Endodermal cell (in vitro differentiated cells): ENCODE data around the gene RLN2. TPM values are rescaled to one million over a fixed set of nuclear protein-coding genes. Genes with fewer than 3 reads are reported as not detected.
"Not testable (repeated sequence)": the region's sequence is repeated elsewhere in the genome, so short reads cannot be mapped to it uniquely, and the experiment has no call there.

ENCODE experiments used
- DNase-seq: peaks from one replicate; pipeline ENCODE4 v3.0.0-alpha.2; 2017
- H3K27ac ChIP-seq: 2 replicates; pipeline ENCODE4 v1.5.1; 2013; ENCODE audit warnings: mild to moderate bottlenecking, low read depth, low read length, moderate library complexity
- H3K27me3 ChIP-seq: 2 replicates; pipeline ENCODE4 v1.6.1; 2013; ENCODE audit warnings: mild to moderate bottlenecking, low read length, moderate library complexity; ENCODE audit not compliant: insufficient read depth, control insufficient read depth, poor library complexity, severe bottlenecking
- H3K36me3 ChIP-seq: 2 replicates; pipeline ENCODE4 v1.7.0; 2013; ENCODE audit warnings: mild to moderate bottlenecking, low read length, moderate library complexity; ENCODE audit not compliant: control insufficient read depth, insufficient read depth
- H3K4me1 ChIP-seq: one replicate; pipeline ENCODE4 v1.7.0; 2013; ENCODE audit warnings: low read length; ENCODE audit not compliant: control insufficient read depth, insufficient read depth
- H3K4me3 ChIP-seq: 2 replicates; pipeline ENCODE4 v1.5.1; 2013; ENCODE audit warnings: mild to moderate bottlenecking, low read length, moderate library complexity
- H3K9ac ChIP-seq: 2 replicates; pipeline ENCODE4 v1.6.1; 2013; ENCODE audit warnings: mild to moderate bottlenecking, low read length, moderate library complexity; ENCODE audit not compliant: poor library complexity, severe bottlenecking; ENCODE audit errors: extremely low read depth
- H3K9me3 ChIP-seq: 2 replicates; pipeline ENCODE4 v1.6.1; 2013; ENCODE audit warnings: mild to moderate bottlenecking, low read length, moderate library complexity; ENCODE audit not compliant: control insufficient read depth
- H3K27ac Mint-ChIP-seq: 2 replicates; pipeline ENCODE4 v1.8.0; 2020; ENCODE audit warnings: mixed read lengths
- H3K27me3 Mint-ChIP-seq: 2 replicates; pipeline ENCODE4 v1.8.0; 2021; ENCODE audit warnings: mild to moderate bottlenecking, mixed read lengths; ENCODE audit not compliant: insufficient read depth
- H3K36me3 Mint-ChIP-seq: 2 replicates; pipeline ENCODE4 v1.8.0; 2020; ENCODE audit warnings: low read depth, mixed read lengths
- H3K4me1 Mint-ChIP-seq: 2 replicates; pipeline ENCODE4 v1.8.0; 2020; ENCODE audit warnings: mixed read lengths
- H3K4me3 Mint-ChIP-seq: 2 replicates; pipeline ENCODE4 v1.8.0; 2020; ENCODE audit warnings: mild to moderate bottlenecking, moderate library complexity, mixed read lengths
- H3K9me3 Mint-ChIP-seq: 2 replicates; pipeline ENCODE4 v1.8.0; 2020; ENCODE audit warnings: mild to moderate bottlenecking, mixed read lengths
- WGBS, 2 experiments: methylation state at CpG; one replicate each; pipeline versions ENCODE4 v1.1.5 to v1.1.7; 2013; ENCODE audit warnings: missing lambda C conversion rate in 2 of 2, mixed read lengths in 1 of 2; ENCODE audit not compliant: insufficient coverage in 1 of 2, insufficient read length in 1 of 2; 5-methylcytosine and 5-hydroxymethylcytosine counted together
- long read RNA-seq, 4 experiments: library from polyadenylated mRNA in 2 of 4; library from RNA in 1 of 4; library from capped mRNA in 1 of 4; stranded (forward) in 3 of 4; unstranded in 1 of 4; transcript quantifications; one replicate each; pipeline ENCODE4 v2.0.0, GENCODE V29; 2020 to 2021; ENCODE audit warnings: inconsistent platforms in 1 of 4
- polyA plus RNA-seq, 2 experiments: library from polyadenylated mRNA; stranded (reverse); fragments of 50-300 nt; gene quantifications; one replicate each; pipeline ENCODE4 v1.2.3, GENCODE V29; 2013
- total RNA-seq, 2 donors: library from RNA; stranded (reverse); fragmentation: NEBNext Ultra II Directional in 1 of 2; extraction: Animal tissue kit (Norgen Biotek cat#: 25700) in 1 of 2; gene quantifications; 2 replicates in 1 of 2; 3 replicates in 1 of 2; pipeline ENCODE4 v1.2.1, GENCODE V29; 2021
- TF ChIP-seq, protein P1 (sequence below): fragments of 200-600 bp; sonication (generic); conservative IDR thresholded peaks from 2 replicates; pipeline ENCODE4 v1.5.0; 2021; ENCODE audit warnings: antibody characterized with exemption, mild to moderate bottlenecking

The RLN2 gene
- total RNA-seq, result 1 to 10 TPM; 2.3 to 7.9 TPM
- 1.7 TPM for polyA plus RNA-seq (2013, experiment 1 of 2)
- 2.6 TPM for polyA plus RNA-seq (2013, experiment 2 of 2)
- long read RNA-seq, experiment 1, partial matches to known transcripts, result 4 of 4 reads
- long read RNA-seq, experiment 1, other reads (novel, unspliced or antisense), result 0 of 4 reads
- long read RNA-seq, experiment 2, partial matches to known transcripts, result 4 of 5 reads
- long read RNA-seq, experiment 2, other reads (novel, unspliced or antisense), result 1 of 5 reads
- long read RNA-seq, experiment 3, partial matches to known transcripts, result 1 of 1 reads
- long read RNA-seq, experiment 3, other reads (novel, unspliced or antisense), result 0 of 1 reads
- long read RNA-seq, experiment 4, partial matches to known transcripts, result 0 of 2 reads
- long read RNA-seq, experiment 4, other reads (novel, unspliced or antisense), result 2 of 2 reads

DNA sequence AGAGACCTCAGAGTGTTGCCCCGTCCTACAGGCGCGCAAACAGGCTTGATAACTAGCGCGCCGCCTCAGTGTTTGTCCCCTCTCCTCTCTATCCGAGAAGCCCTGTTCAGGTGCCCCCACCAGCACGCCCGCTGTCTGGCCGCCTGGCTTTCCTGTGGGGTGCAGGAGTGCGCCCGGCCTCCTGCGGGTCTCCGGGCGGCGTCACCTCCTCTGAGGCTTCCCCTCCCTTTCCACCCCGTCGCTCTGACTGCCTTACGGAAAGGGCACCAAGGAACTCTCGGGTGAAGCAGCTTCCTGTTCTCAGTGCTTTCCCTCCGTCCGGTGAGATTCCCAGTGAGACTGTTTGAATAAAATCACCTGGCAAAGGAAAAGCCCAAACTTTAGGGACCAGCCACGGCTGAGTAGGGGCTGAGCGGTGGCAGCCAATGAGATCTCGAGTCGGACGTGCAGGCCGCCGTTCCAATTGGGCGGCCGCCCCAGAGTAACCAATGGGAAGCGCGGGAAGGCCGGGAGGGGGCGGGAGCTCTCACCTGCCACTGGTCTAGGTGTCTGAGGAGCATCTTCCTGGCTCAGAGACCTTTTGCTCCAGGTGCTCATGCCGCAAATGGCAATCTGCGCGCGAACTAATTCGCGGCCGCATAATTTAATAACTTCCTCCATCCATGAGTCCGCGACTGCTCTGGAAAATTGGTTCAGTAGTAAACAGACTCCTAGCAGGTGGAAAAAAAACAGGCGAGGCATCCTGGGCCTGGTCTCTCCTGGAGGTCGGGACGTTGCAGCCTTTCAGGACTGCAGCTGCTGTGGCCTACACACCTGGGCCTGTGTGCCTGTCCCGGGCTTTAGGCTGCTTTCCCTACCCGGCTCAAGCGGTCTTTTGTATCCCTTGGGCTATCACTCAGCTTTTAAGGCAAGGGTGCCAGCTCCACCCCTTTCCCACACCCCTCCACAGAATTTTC lies at the start of gene RLN2:
TSS of gene RLN2 (minus strand) at position 877 of the 956 bp plus-strand sequence. CDS start at position 741, 136 bp downstream.
- not testable (repeated sequence) for H3K4me3 Mint-ChIP-seq, H3K9ac ChIP-seq

DNA sequence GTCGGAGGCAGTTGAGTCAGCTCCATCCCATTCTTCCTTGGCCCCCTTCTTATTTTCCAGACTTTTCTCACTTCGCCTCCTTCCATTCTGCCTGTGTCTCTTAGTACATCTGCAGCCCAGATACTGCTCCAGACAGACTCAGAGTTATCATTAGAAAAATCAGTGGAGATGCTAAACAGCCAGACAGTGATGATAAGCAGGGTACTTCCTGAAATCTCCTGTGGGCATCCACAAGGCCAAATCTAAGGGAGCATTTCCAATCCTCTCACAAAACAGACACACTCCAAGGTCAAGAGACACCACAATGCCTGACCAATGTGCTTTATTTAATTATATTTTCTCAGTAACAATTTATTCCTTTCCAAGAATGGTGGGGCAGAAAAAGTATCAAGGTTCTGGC lies 49.7 kb upstream of the RLN2 start:
- H3K9me3 Mint-ChIP-seq, result no peaks in the 10 kb centered on the region
- no peak overlapping the region for H3K27ac Mint-ChIP-seq
- H3K27me3 Mint-ChIP-seq, result no peaks in the 10 kb centered on the region
- no peak for DNase-seq
- 90 to 100% methylated on average over 2 of the region's 2 CpGs for WGBS, 2 experiments
- Histone ChIP-seq H3K4me1 (peaks cover 4% of the 10 kb centered on the region), H3K36me3 (no peaks in the 10 kb centered on the region), H3K27ac (no peak overlapping the region), H3K9me3 (no peaks in the 10 kb centered on the region), H3K9ac (no peak overlapping the region), H3K27me3 (no peaks in the 10 kb centered on the region), H3K4me3 (no peak overlapping the region)
- peaks cover 4% of the 10 kb centered on the region for H3K4me1 Mint-ChIP-seq
- no peak overlapping the region for H3K4me3 Mint-ChIP-seq
- TF ChIP-seq, protein P1, sequence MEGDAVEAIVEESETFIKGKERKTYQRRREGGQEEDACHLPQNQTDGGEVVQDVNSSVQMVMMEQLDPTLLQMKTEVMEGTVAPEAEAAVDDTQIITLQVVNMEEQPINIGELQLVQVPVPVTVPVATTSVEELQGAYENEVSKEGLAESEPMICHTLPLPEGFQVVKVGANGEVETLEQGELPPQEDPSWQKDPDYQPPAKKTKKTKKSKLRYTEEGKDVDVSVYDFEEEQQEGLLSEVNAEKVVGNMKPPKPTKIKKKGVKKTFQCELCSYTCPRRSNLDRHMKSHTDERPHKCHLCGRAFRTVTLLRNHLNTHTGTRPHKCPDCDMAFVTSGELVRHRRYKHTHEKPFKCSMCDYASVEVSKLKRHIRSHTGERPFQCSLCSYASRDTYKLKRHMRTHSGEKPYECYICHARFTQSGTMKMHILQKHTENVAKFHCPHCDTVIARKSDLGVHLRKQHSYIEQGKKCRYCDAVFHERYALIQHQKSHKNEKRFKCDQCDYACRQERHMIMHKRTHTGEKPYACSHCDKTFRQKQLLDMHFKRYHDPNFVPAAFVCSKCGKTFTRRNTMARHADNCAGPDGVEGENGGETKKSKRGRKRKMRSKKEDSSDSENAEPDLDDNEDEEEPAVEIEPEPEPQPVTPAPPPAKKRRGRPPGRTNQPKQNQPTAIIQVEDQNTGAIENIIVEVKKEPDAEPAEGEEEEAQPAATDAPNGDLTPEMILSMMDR, result no peak
- H3K36me3 Mint-ChIP-seq, result no peaks in the 10 kb centered on the region

More for the DNA sequence above, at the start of gene RLN2:
- not testable (repeated sequence) for H3K4me1 ChIP-seq, H3K9me3 Mint-ChIP-seq, H3K9me3 ChIP-seq, H3K36me3 Mint-ChIP-seq, H3K4me3 ChIP-seq, H3K36me3 ChIP-seq, H3K4me1 Mint-ChIP-seq, H3K27ac ChIP-seq, H3K27ac Mint-ChIP-seq, H3K27me3 Mint-ChIP-seq, H3K27me3 ChIP-seq
- WGBS, 2 experiments, result 81 to 86% methylated on average over 3 to 15 of the region's 50 CpGs
- peak; percentile 73 for DNase-seq

DNA sequence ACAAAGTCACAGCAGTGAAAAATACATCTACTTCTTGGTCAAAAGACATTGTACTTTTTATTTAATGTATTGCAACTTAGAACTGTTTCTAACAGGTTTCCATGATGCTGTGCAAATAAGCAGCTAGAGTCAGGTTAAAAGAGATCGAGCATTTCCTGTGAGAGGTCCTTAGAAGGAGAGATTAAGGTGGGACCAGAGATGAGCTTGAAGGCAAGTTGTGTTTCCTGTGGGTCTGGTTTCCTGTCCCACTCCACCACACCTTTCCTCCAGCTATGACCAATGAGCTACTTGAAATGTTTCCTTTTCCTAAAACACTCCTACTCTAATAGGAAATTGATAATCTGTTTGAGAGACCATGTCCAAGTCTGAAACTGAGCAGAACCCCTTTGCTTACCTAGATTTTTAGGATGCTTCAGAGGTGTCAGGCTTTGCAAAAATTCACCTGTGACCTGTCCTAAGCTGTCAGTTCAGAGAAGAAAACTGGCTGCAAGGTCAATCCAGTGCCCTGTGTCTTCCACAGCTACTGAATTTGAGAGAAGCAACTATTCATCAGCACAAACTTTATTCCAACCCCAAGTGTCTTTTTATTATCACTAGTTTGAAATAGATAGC lies 48.2 kb upstream of the RLN2 start:
- no peak overlapping the region for H3K27ac ChIP-seq
- H3K9ac ChIP-seq, result no peak overlapping the region
- H3K27me3 Mint-ChIP-seq, result no peaks in the 10 kb centered on the region
- peaks cover 4% of the 10 kb centered on the region for H3K4me1 Mint-ChIP-seq
- no peak overlapping the region for H3K4me3 ChIP-seq
- no peaks in the 10 kb centered on the region for H3K9me3 Mint-ChIP-seq
- H3K9me3 ChIP-seq, result no peaks in the 10 kb centered on the region
- TF ChIP-seq, protein P1, result no peak
- no peak overlapping the region for H3K4me3 Mint-ChIP-seq
- no peaks in the 10 kb centered on the region for H3K36me3 Mint-ChIP-seq
- H3K36me3 ChIP-seq, result no peaks in the 10 kb centered on the region
- DNase-seq, result no peak
- H3K27ac Mint-ChIP-seq, result no peak overlapping the region
- 89% methylated on average over 1 of the region's 1 CpG; no CpG with 5 or more reads in 1 of the 2 experiments for WGBS, 2 experiments
- peaks cover 4% of the 10 kb centered on the region for H3K4me1 ChIP-seq
- H3K27me3 ChIP-seq, result no peaks in the 10 kb centered on the region

DNA sequence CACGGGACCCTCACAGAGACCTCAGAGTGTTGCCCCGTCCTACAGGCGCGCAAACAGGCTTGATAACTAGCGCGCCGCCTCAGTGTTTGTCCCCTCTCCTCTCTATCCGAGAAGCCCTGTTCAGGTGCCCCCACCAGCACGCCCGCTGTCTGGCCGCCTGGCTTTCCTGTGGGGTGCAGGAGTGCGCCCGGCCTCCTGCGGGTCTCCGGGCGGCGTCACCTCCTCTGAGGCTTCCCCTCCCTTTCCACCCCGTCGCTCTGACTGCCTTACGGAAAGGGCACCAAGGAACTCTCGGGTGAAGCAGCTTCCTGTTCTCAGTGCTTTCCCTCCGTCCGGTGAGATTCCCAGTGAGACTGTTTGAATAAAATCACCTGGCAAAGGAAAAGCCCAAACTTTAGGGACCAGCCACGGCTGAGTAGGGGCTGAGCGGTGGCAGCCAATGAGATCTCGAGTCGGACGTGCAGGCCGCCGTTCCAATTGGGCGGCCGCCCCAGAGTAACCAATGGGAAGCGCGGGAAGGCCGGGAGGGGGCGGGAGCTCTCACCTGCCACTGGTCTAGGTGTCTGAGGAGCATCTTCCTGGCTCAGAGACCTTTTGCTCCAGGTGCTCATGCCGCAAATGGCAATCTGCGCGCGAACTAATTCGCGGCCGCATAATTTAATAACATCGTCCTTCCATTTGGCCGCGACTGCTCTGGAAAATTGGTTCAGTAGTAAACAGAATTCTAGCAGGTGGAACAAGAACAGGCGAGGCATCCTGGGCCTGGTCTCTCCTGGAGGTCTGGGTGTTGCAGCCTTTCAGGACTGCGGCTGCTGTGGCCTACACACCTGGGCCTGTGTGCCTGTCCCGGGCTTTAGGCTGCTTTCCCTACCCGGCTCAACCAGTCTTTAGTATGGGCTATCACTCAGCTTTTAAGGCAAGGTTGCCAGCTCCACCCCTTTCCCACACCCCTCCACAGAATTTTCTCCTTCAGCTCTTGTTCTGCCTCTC lies 34.8 kb upstream of the RLN2 start, which contains the start of gene RLN1:
TSS of gene RLN1 (minus strand) at position 885 of the 990 bp plus-strand sequence. CDS start at position 755, 130 bp downstream.
- H3K9ac ChIP-seq, H3K9me3 Mint-ChIP-seq, H3K36me3 Mint-ChIP-seq, H3K4me1 ChIP-seq, H3K27me3 Mint-ChIP-seq, H3K36me3 ChIP-seq, H3K4me3 ChIP-seq, H3K27me3 ChIP-seq, H3K4me1 Mint-ChIP-seq, H3K9me3 ChIP-seq, H3K27ac Mint-ChIP-seq, H3K27ac ChIP-seq: not testable (repeated sequence)
- 35 to 50% methylated on average over 6 to 14 of the region's 50 CpGs for WGBS, 2 experiments
- peak; percentile 78 for DNase-seq
- peak within 1 kb of the TSS; percentile 33 for H3K4me3 Mint-ChIP-seq
